Measurements from ENCODE around the gene LETM1. TPM values are rescaled to one million over a fixed set of nuclear protein-coding genes. Genes with fewer than 3 reads are reported as not detected.
A peak's percentile ranks its signal among the peaks of the same experiment; 100 is the strongest.

The LETM1 gene
- total and polyA plus RNA-seq, 2 of the 13 experiments (the other 11 are each of a cell fraction or from before 2014, with no cell fraction given) = 9.7 to 41.6 TPM

GRCh38 chr4:1870578-1871443 lies 14.9 kb upstream of the LETM1 start, which contains the start of gene NSD2 (continued):
- TF ChIP-seq CSRNP1 (CRISPR knock-in tag; IDR thresholded peaks at IDR 0.05) (no peak; the same call in 1 of the 2 replicates), SALL2 (CRISPR knock-in tag; IDR thresholded peaks at IDR 0.05) (peak; percentile 93), ZNF484 (CRISPR knock-in tag; IDR thresholded peaks at IDR 0.05; ENCODE audit: borderline replicate concordance, low read depth) (peak; percentile 67; the same call in 1 of the 2 replicates), THYN1 (CRISPR knock-in tag; IDR thresholded peaks at IDR 0.05; ENCODE audit: borderline replicate concordance, low read depth) (no peak), ZNF597 (CRISPR knock-in tag; IDR thresholded peaks at IDR 0.05) (no peak), FOXK2 (IDR thresholded peaks at IDR 0.05) (no peak), SMAD3 (CRISPR knock-in tag; IDR thresholded peaks at IDR 0.05) (no peak), FOXJ3 (CRISPR knock-in tag; IDR thresholded peaks at IDR 0.05; ENCODE audit: borderline replicate concordance) (no peak), SYNCRIP (IDR thresholded peaks at IDR 0.05; ENCODE audit: insufficient read depth, low read depth, low read length) (no peak), ELF4 (CRISPR knock-in tag; IDR thresholded peaks at IDR 0.05; ENCODE audit: borderline replicate concordance) (no peak), ZNF550 (CRISPR knock-in tag; IDR thresholded peaks at IDR 0.05; ENCODE audit: borderline replicate concordance) (no peak), ZNF704 (CRISPR knock-in tag; IDR thresholded peaks at IDR 0.05; ENCODE audit: borderline replicate concordance) (peak; percentile 87), ZNF275 (CRISPR knock-in tag; IDR thresholded peaks at IDR 0.05; ENCODE audit: borderline replicate concordance) (peak; percentile 58; the same call in 1 of the 2 replicates), IRF2 (CRISPR knock-in tag; IDR thresholded peaks at IDR 0.05) (0 out of 2 replicates have a peak, but pooled peaks have one; percentile 13), REPIN1 (CRISPR knock-in tag; IDR thresholded peaks at IDR 0.05; ENCODE audit: borderline replicate concordance, low read depth) (peak; percentile 49; the same call in 1 of the 2 replicates), YEATS2 (CRISPR knock-in tag; IDR thresholded peaks at IDR 0.05; ENCODE audit: borderline replicate concordance) (no peak), JDP2 (CRISPR knock-in tag; IDR thresholded peaks at IDR 0.05; ENCODE audit: borderline replicate concordance) (peak; percentile 56; the same call in 1 of the 2 replicates), DMTF1 (CRISPR knock-in tag; IDR thresholded peaks at IDR 0.05) (no peak), ZNF7 (CRISPR knock-in tag; IDR thresholded peaks at IDR 0.05) (no peak), ZSCAN12 (CRISPR knock-in tag; IDR thresholded peaks at IDR 0.05) (peak; percentile 92; the same call in 1 of the 2 replicates), ZNF251 (CRISPR knock-in tag; IDR thresholded peaks at IDR 0.05) (no peak)
